GM12878 (cell line): ENCODE data around the gene FMNL2. TPM values are rescaled to one million over a fixed set of nuclear protein-coding genes. Genes with fewer than 3 reads are reported as not detected.

Experiments used
- ATAC-seq: fragments of 200-7000 bp; cut with Tn5 transposase; 3 replicates; pipeline ENCODE4 v1.9.1; 2020; ENCODE audit warnings: mild to moderate bottlenecking, moderate library complexity
- BruUV-seq: library from RNA; stranded (reverse); fragments of 400-500 nt; replicated peaks from 2 replicates; lab custom pipeline; 2021; lab: Mats Ljungman, UMichigan
- CTCF ChIA-PET: fragments of 300-600 bp; sonication (Branson Sonifier 250); formaldehyde crosslinking; extraction: SDS; loops from one replicate; lab custom pipeline; 2021; ENCODE audit warnings: inconsistent platforms; lab: Yijun Ruan, JAX
- POLR2A ChIA-PET: fragments of 350-600 bp; formaldehyde crosslinking; extraction: SDS; loops from one replicate; lab custom pipeline; 2021; ENCODE audit warnings: inconsistent platforms; lab: Charles Lee
- RAD21 ChIA-PET: fragments of 300-600 bp; sonication (Branson Sonifier 250); formaldehyde crosslinking; loops from one replicate; lab custom pipeline; 2023; ENCODE audit warnings: antibody characterized with exemption; ENCODE audit not compliant: unreplicated experiment; lab: Charles Lee
- SMC1A ChIA-PET: fragments of 300-600 bp; sonication (Branson Sonifier 250); formaldehyde crosslinking; loops from one replicate; lab custom pipeline; 2023; ENCODE audit not compliant: unreplicated experiment, uncharacterized antibody; lab: Charles Lee
- DNase-seq: peaks from one replicate; pipeline ENCODE4 v3.0.0-alpha.2; 2011; ENCODE audit warnings: low read depth, low spot score
- FAIRE-seq: peaks from 3 replicates; lab custom pipeline; 2011; peaks lifted over from hg19 to GRCh38; lab: Jason Lieb, UNC
- H2AFZ ChIP-seq: 2 replicates; pipeline ENCODE4 v1.6.0; 2011; ENCODE audit warnings: low read depth, low read length, control low read depth; ENCODE audit not compliant: control insufficient read depth
- H3K27ac ChIP-seq: 2 replicates; pipeline ENCODE4 v1.5.1; 2011; ENCODE audit warnings: control low read depth; ENCODE audit not compliant: control insufficient read depth, insufficient read depth
- H3K27me3 ChIP-seq, 2 experiments: replicated peaks in 1 of 2; 2 replicates each; pipeline versions ENCODE4 v1.6.0 to v1.6.1; 2011; ENCODE audit warnings: low read length in 1 of 2; ENCODE audit not compliant: control insufficient read depth in 2 of 2, insufficient read depth in 2 of 2
- H3K36me3 ChIP-seq, 2 experiments: 2 replicates each; pipeline ENCODE4 v1.5.1; 2011; ENCODE audit warnings: low read length in 1 of 2; ENCODE audit not compliant: control insufficient read depth in 2 of 2, insufficient read depth in 2 of 2
- H3K4me1 ChIP-seq: 2 replicates; pipeline ENCODE4 v1.6.1; 2011; ENCODE audit warnings: mild to moderate bottlenecking, low read length, moderate library complexity, mixed read lengths; ENCODE audit not compliant: control insufficient read depth, insufficient read depth
- H3K4me2 ChIP-seq: 2 replicates; pipeline ENCODE4 v1.6.0; 2011; ENCODE audit warnings: control low read depth; ENCODE audit not compliant: control insufficient read depth, insufficient read depth
- H3K4me3 ChIP-seq: fragments of 200-600 bp; sonication (generic); 2 replicates; pipeline ENCODE4 v1.5.1; 2016
- H3K79me2 ChIP-seq: 2 replicates; pipeline ENCODE4 v1.6.0; 2011; ENCODE audit warnings: low read length; ENCODE audit not compliant: control insufficient read depth, insufficient read depth
- H3K9ac ChIP-seq: 2 replicates; pipeline ENCODE4 v1.8.0; 2011; ENCODE audit warnings: low read length, control low read depth, mixed read lengths; ENCODE audit not compliant: control insufficient read depth, insufficient read depth
- H3K9me3 ChIP-seq: replicated peaks from 3 replicates; pipeline ENCODE4 v1.5.1; 2011; ENCODE audit warnings: mild to moderate bottlenecking, low read length; ENCODE audit not compliant: control insufficient read depth, insufficient read depth
- H4K20me1 ChIP-seq: 2 replicates; pipeline ENCODE4 v1.6.0; 2011; ENCODE audit not compliant: control insufficient read depth, insufficient read depth
- BMI1 ChIP-seq: fragments of 450-650 bp; IDR thresholded peaks from 2 replicates; pipeline ENCODE4 v1.6.1; 2016; ENCODE audit warnings: mild to moderate bottlenecking, moderate library complexity, borderline replicate concordance
- CUX1 ChIP-seq: IDR thresholded peaks from 2 replicates; pipeline ENCODE4 v1.6.1; 2012; ENCODE audit warnings: improper control_type of control experiment, low read depth, low read length; ENCODE audit not compliant: insufficient replicate concordance
- HDGF ChIP-seq: fragments of 450-650 bp; IDR thresholded peaks from 2 replicates; pipeline ENCODE4 v1.6.1; 2016; ENCODE audit warnings: antibody characterized with exemption
- HSF1 ChIP-seq: fragments of 150-350 bp; IDR thresholded peaks from 2 replicates; pipeline ENCODE4 v1.6.1; 2014; ENCODE audit warnings: mild to moderate bottlenecking, low read depth, low read length
- MTA2 ChIP-seq: fragments of 450-650 bp; IDR thresholded peaks from 2 replicates; pipeline ENCODE4 v1.6.1; 2016; ENCODE audit warnings: low read depth, mild to moderate bottlenecking, moderate library complexity
- MTA3 ChIP-seq: IDR thresholded peaks from 2 replicates; pipeline ENCODE4 v1.6.1; 2012; ENCODE audit warnings: low read length, inconsistent platforms, borderline replicate concordance
- NBN ChIP-seq: fragments of 450-650 bp; IDR thresholded peaks from 2 replicates; pipeline ENCODE4 v1.6.1; 2016
- PRDM15 ChIP-seq: fragments of 450-650 bp; formaldehyde crosslinking; IDR thresholded peaks from 2 replicates; pipeline ENCODE4 v1.4.0; 2020; ENCODE audit warnings: mild to moderate bottlenecking, moderate library complexity
- SREBF1 ChIP-seq: IDR thresholded peaks from 2 replicates; pipeline ENCODE4 v1.6.1; 2012; ENCODE audit warnings: mild to moderate bottlenecking, low read length
- ZNF207 ChIP-seq: fragments of 450-650 bp; IDR thresholded peaks from 2 replicates; pipeline ENCODE4 v1.6.1; 2014; ENCODE audit warnings: antibody characterized with exemption, mild to moderate bottlenecking, borderline replicate concordance
- ZNF24 ChIP-seq: fragments of 450-650 bp; IDR thresholded peaks from 2 replicates; pipeline ENCODE4 v1.6.1; 2017; ENCODE audit warnings: antibody characterized with exemption, mild to moderate bottlenecking
- ZSCAN29 ChIP-seq: fragments of 450-650 bp; IDR thresholded peaks from 2 replicates; pipeline ENCODE4 v1.6.1; 2017; ENCODE audit warnings: mild to moderate bottlenecking, moderate library complexity
- in situ Hi-C: fragments of 300-500 bp; cut with MboI; formaldehyde crosslinking; loops from 9 replicates; pipeline ENCODE4 v1.14.3; 2018; ENCODE audit warnings: mixed read lengths
- intact Hi-C: fragments of 100-400 bp; cut with micrococcal nuclease; formaldehyde crosslinking; loops from one replicate; pipeline ENCODE4 v1.14.2; 2022; ENCODE audit not compliant: unreplicated experiment
- polyA plus RNA-seq, 11 experiments: library from polyadenylated mRNA; depleted of rRNA in 4 of 11; unstranded in 6 of 11; stranded (reverse) in 5 of 11; fragments of >200 nt; fragmentation: Nextera tagmentation in 4 of 11; fragmentation: Illumina TruSeq in 1 of 11; extraction: Ambion mirVana in 4 of 11; extraction: Trizol in 1 of 11; gene quantifications; 1 replicate in 1 of 11; 2 replicates in 10 of 11; pipeline versions ENCODE4 v1.2.1 to v1.2.3, GENCODE V29; 2011 to 2016; ENCODE audit warnings: inconsistent platforms in 2 of 11, missing spikeins in 2 of 11, low read depth in 1 of 11
- total RNA-seq, 4 experiments: library from RNA; depleted of rRNA in 3 of 4; stranded (reverse); fragments of >200 nt in 3 of 4; fragmentation: Illumina TruSeq in 1 of 4; extraction: Trizol in 1 of 4; gene quantifications; 2 replicates each; pipeline versions ENCODE4 v1.2.1 to v1.2.3, GENCODE V29; 2013 to 2021

The FMNL2 gene
- total and polyA plus RNA-seq, 10 of the 15 experiments (the other 5 are each of a cell fraction or from before 2014, with no cell fraction given): 0.13 to 9.9 (median 0.35) TPM

- H3K4me3 ChIP-seq: no peak overlapping the region
- ATAC-seq: no peak
- H3K36me3 ChIP-seq: no peaks in the 10 kb centered on the region
- no peak for DNase-seq
- no peaks in the 10 kb centered on the region for H3K27me3 ChIP-seq
- H3K4me2 ChIP-seq: no peak overlapping the region
- ChIA-PET RAD21 (interaction anchor here (1.1 kb wide), 1 partner anchor 44 kb away, joined by 3 read pairs; no protein-coding TSS in a partner anchor), CTCF (interaction anchor here (0.7 to 1.4 kb wide), 2 partner anchors 13 to 17 kb away, joined by 4 to 5 read pairs; no protein-coding TSS in a partner anchor), SMC1A (interaction anchor here (0.6 to 2.1 kb wide), 5 partner anchors 7 to 290 kb away, joined by 3 to 6 read pairs (median 3); no protein-coding TSS in a partner anchor), POLR2A (interaction anchor here (0.7 kb wide), 2 partner anchors 9 to 179 kb away, joined by 4 read pairs; no protein-coding TSS in a partner anchor)
- intact Hi-C loops: no loop called here
- H3K9me3 ChIP-seq: no peaks in the 10 kb centered on the region
- H3K27ac ChIP-seq: no peak overlapping the region
- H4K20me1 ChIP-seq: no peaks in the 10 kb centered on the region
- H3K4me1 ChIP-seq: no peaks in the 10 kb centered on the region
- in situ Hi-C loops: no loop called here
- no peaks in the 10 kb centered on the region for H3K79me2 ChIP-seq
- H3K9ac ChIP-seq: no peak overlapping the region
- TF ChIP-seq CUX1 (no peak), NBN (no peak), MTA3 (no peak), SREBF1 (no peak), MTA2 (no peak), HSF1 (no peak), BMI1 (no peak), PRDM15 (CRISPR knock-in tag) (no peak), ZNF24 (no peak), ZNF207 (no peak), ZSCAN29 (no peak), HDGF (no peak)
- no TSS peak for BruUV-seq
- FAIRE-seq: no peak
- no peak overlapping the region for H2AFZ ChIP-seq
Observed at GRCh38 chr2:152394326-152394725, 59.4 kb downstream of the FMNL2 start.
